K562 (cell line): ENCODE measurements around the gene PDHB. TPM values are rescaled to one million over a fixed set of nuclear protein-coding genes. Genes with fewer than 3 reads are reported as not detected.
A peak's percentile ranks its signal among the peaks of the same experiment; 100 is the strongest.

Source experiments
- CCNT2 ChIP-seq: IDR thresholded peaks from 2 replicates; pipeline ENCODE4 v1.6.1; 2011; ENCODE audit warnings: borderline replicate concordance, low read depth, mild to moderate bottlenecking, moderate library complexity, mixed read lengths, low read length; ENCODE audit not compliant: insufficient read length; ENCODE audit errors: extremely low read depth
- EP400 ChIP-seq: fragments of 450-650 bp; IDR thresholded peaks from 2 replicates; pipeline ENCODE4 v1.6.1; 2017; ENCODE audit warnings: antibody characterized with exemption, mild to moderate bottlenecking, moderate library complexity
- ETV5 ChIP-seq: sonication (generic); formaldehyde crosslinking; IDR thresholded peaks from 2 replicates; pipeline ENCODE4 v1.4.0; 2020; ENCODE audit warnings: low read depth, mild to moderate bottlenecking, missing genetic modification reagents
- HNRNPL ChIP-seq: fragments of 200-400 bp; formaldehyde crosslinking; IDR thresholded peaks from 2 replicates; pipeline ENCODE4 v1.6.1; 2017; ENCODE audit warnings: low read depth, mild to moderate bottlenecking, low read length
- IFI16 ChIP-seq: fragments of 250-450 bp; sonication (Bioruptor Pico); IDR thresholded peaks from 2 replicates; pipeline ENCODE4 v2.1.2; 2022; ENCODE audit warnings: mild to moderate bottlenecking, inconsistent platforms
- POLR2AphosphoS5 ChIP-seq: IDR thresholded peaks from 2 replicates; pipeline ENCODE4 v1.6.1; 2011; ENCODE audit warnings: mild to moderate bottlenecking, low read depth, low read length, moderate library complexity; ENCODE audit not compliant: control insufficient read depth, insufficient read depth
- SMARCB1 ChIP-seq: IDR thresholded peaks from 2 replicates; pipeline ENCODE4 v1.6.1; 2011; ENCODE audit warnings: improper control_type of control experiment, low read depth; ENCODE audit not compliant: insufficient read length
- YBX1 ChIP-seq: fragments of 450-650 bp; IDR thresholded peaks from 2 replicates; pipeline ENCODE4 v1.7.1; 2016; ENCODE audit warnings: mild to moderate bottlenecking
- polyA plus RNA-seq, 8 experiments: library from polyadenylated mRNA; depleted of rRNA in 4 of 8; stranded (reverse) in 5 of 8; unstranded in 3 of 8; fragments of >200 nt; fragmentation: Nextera tagmentation in 2 of 8; fragmentation: Illumina TruSeq in 1 of 8; extraction: Ambion mirVana in 2 of 8; extraction: Trizol in 1 of 8; gene quantifications; 2 replicates each; pipeline versions ENCODE4 v1.2.1 to v1.2.3, GENCODE V29; 2011 to 2014; ENCODE audit warnings: inconsistent platforms in 1 of 8, missing spikeins in 1 of 8
- total RNA-seq, 7 experiments: library from RNA; depleted of rRNA in 6 of 7; stranded (reverse); fragments of >200 nt in 6 of 7; fragmentation: Illumina TruSeq in 2 of 7; extraction: Trizol in 2 of 7; gene quantifications; 2 replicates each; pipeline versions ENCODE4 v1.2.1 to v1.2.3, GENCODE V29; 2011 to 2021; ENCODE audit warnings: low replicate concordance in 1 of 7
- TF ChIP-seq, protein P1 (sequence below): sonication (generic); formaldehyde crosslinking; IDR thresholded peaks from 2 replicates; pipeline ENCODE4 v1.8.1; 2023; ENCODE audit warnings: mild to moderate bottlenecking, missing genetic modification reagents, moderate library complexity
- TF ChIP-seq, protein P2 (sequence below), 3 experiments: fragments of 200-800 bp in 1 of 3; fragments of 250-450 bp in 1 of 3; fragments of 450-650 bp in 1 of 3; sonication (Bioruptor Pico) in 1 of 3; sonication (Bioruptor generic) in 1 of 3; formaldehyde crosslinking in 1 of 3; IDR thresholded peaks; 2 replicates each; pipeline versions ENCODE4 v1.6.1 to v1.8.0; 2016 to 2022; ENCODE audit warnings: mild to moderate bottlenecking in 2 of 3, missing genetic modification characterization in 2 of 3, missing compliant biosample characterization in 1 of 3, moderate library complexity in 1 of 3
- TF ChIP-seq, protein P3 (sequence below): fragments of 450-650 bp; IDR thresholded peaks from 2 replicates; pipeline ENCODE4 v1.6.1; 2016
- TF ChIP-seq, protein P4 (sequence below): sonication (generic); formaldehyde crosslinking; IDR thresholded peaks from 2 replicates; pipeline ENCODE4 v1.8.1; 2023; ENCODE audit warnings: missing genetic modification reagents, mild to moderate bottlenecking, borderline replicate concordance
- TF ChIP-seq, protein P5 (sequence below): IDR thresholded peaks from 2 replicates; pipeline ENCODE4 v1.6.1; 2016; ENCODE audit warnings: missing genetic modification characterization, missing compliant biosample characterization

PDHB gene
- total and polyA plus RNA-seq, 9 of the 15 experiments (the other 6 are each of a cell fraction or from before 2014, with no cell fraction given) = 51.2 to 178 (median 85.2) TPM

DNA sequence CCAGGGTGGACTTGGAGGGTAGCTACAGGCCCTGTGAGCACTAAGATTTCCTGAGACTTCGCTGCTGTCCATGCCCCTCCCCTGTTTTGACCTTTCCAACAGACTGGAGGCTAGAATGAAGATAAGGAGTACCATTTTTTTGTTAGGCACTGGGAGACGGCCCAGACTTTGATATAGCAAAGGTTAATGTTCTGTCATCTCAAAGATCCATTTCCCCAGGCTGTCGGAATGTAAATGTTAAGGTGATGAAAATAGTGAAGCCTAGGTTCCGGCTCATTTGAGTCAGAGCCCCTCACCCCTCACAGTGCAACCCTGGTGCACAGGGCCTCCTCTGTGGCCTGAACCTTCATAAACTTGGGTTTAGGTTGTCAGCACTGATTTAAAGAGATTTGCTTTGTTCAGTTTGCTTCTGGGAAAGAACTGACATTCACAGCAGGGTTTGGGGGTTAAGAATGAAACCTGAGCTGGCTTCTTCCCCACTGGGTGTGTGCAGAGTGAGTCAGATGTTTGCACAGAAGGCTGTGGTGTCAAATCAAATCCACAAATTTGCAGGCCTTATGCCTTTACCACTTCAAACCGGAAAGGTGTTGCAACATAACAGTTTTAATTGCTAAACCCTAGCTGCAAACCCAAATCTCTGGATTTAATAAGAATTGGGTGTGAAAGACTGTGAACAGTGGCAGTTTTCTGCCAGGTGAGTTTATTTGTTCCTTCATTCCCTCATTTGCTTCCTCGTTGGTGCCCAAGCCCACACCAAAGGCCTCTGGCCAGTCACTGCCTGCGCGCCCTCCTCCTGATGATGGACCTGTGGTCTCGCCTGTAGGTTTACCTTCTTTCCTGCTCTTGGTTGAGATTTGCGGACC, 37.6 kb upstream of the PDHB start (continued):
- TF ChIP-seq, protein P1, sequence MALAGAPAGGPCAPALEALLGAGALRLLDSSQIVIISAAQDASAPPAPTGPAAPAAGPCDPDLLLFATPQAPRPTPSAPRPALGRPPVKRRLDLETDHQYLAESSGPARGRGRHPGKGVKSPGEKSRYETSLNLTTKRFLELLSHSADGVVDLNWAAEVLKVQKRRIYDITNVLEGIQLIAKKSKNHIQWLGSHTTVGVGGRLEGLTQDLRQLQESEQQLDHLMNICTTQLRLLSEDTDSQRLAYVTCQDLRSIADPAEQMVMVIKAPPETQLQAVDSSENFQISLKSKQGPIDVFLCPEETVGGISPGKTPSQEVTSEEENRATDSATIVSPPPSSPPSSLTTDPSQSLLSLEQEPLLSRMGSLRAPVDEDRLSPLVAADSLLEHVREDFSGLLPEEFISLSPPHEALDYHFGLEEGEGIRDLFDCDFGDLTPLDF (CRISPR knock-in tag) = no peak
- TF ChIP-seq POLR2AphosphoS5 = no peak
- TF ChIP-seq, protein P2, sequence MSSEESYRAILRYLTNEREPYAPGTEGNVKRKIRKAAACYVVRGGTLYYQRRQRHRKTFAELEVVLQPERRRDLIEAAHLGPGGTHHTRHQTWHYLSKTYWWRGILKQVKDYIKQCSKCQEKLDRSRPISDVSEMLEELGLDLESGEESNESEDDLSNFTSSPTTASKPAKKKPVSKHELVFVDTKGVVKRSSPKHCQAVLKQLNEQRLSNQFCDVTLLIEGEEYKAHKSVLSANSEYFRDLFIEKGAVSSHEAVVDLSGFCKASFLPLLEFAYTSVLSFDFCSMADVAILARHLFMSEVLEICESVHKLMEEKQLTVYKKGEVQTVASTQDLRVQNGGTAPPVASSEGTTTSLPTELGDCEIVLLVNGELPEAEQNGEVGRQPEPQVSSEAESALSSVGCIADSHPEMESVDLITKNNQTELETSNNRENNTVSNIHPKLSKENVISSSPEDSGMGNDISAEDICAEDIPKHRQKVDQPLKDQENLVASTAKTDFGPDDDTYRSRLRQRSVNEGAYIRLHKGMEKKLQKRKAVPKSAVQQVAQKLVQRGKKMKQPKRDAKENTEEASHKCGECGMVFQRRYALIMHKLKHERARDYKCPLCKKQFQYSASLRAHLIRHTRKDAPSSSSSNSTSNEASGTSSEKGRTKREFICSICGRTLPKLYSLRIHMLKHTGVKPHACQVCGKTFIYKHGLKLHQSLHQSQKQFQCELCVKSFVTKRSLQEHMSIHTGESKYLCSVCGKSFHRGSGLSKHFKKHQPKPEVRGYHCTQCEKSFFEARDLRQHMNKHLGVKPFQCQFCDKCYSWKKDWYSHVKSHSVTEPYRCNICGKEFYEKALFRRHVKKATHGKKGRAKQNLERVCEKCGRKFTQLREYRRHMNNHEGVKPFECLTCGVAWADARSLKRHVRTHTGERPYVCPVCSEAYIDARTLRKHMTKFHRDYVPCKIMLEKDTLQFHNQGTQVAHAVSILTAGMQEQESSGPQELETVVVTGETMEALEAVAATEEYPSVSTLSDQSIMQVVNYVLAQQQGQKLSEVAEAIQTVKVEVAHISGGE (CRISPR knock-in tag; IDR thresholded peaks at IDR 0.05) = no peak
- no peak for TF ChIP-seq HNRNPL
- TF ChIP-seq EP400 = no peak
- TF ChIP-seq, protein P3, sequence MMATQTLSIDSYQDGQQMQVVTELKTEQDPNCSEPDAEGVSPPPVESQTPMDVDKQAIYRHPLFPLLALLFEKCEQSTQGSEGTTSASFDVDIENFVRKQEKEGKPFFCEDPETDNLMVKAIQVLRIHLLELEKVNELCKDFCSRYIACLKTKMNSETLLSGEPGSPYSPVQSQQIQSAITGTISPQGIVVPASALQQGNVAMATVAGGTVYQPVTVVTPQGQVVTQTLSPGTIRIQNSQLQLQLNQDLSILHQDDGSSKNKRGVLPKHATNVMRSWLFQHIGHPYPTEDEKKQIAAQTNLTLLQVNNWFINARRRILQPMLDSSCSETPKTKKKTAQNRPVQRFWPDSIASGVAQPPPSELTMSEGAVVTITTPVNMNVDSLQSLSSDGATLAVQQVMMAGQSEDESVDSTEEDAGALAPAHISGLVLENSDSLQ = peak; percentile 40
- TF ChIP-seq ETV5 (CRISPR knock-in tag) = no peak
- peak; percentile 48 for TF ChIP-seq CCNT2
- TF ChIP-seq, protein P4, sequence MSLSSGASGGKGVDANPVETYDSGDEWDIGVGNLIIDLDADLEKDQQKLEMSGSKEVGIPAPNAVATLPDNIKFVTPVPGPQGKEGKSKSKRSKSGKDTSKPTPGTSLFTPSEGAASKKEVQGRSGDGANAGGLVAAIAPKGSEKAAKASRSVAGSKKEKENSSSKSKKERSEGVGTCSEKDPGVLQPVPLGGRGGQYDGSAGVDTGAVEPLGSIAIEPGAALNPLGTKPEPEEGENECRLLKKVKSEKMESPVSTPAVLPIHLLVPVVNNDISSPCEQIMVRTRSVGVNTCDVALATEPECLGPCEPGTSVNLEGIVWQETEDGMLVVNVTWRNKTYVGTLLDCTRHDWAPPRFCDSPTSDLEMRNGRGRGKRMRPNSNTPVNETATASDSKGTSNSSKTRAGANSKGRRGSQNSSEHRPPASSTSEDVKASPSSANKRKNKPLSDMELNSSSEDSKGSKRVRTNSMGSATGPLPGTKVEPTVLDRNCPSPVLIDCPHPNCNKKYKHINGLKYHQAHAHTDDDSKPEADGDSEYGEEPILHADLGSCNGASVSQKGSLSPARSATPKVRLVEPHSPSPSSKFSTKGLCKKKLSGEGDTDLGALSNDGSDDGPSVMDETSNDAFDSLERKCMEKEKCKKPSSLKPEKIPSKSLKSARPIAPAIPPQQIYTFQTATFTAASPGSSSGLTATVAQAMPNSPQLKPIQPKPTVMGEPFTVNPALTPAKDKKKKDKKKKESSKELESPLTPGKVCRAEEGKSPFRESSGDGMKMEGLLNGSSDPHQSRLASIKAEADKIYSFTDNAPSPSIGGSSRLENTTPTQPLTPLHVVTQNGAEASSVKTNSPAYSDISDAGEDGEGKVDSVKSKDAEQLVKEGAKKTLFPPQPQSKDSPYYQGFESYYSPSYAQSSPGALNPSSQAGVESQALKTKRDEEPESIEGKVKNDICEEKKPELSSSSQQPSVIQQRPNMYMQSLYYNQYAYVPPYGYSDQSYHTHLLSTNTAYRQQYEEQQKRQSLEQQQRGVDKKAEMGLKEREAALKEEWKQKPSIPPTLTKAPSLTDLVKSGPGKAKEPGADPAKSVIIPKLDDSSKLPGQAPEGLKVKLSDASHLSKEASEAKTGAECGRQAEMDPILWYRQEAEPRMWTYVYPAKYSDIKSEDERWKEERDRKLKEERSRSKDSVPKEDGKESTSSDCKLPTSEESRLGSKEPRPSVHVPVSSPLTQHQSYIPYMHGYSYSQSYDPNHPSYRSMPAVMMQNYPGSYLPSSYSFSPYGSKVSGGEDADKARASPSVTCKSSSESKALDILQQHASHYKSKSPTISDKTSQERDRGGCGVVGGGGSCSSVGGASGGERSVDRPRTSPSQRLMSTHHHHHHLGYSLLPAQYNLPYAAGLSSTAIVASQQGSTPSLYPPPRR = no peak
- no peak for TF ChIP-seq YBX1
- TF ChIP-seq SMARCB1 = no peak
- TF ChIP-seq, protein P5, sequence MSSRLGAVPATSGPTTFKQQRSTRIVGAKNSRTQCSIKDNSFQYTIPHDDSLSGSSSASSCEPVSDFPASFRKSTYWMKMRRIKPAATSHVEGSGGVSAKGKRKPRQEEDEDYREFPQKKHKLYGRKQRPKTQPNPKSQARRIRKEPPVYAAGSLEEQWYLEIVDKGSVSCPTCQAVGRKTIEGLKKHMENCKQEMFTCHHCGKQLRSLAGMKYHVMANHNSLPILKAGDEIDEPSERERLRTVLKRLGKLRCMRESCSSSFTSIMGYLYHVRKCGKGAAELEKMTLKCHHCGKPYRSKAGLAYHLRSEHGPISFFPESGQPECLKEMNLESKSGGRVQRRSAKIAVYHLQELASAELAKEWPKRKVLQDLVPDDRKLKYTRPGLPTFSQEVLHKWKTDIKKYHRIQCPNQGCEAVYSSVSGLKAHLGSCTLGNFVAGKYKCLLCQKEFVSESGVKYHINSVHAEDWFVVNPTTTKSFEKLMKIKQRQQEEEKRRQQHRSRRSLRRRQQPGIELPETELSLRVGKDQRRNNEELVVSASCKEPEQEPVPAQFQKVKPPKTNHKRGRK (tag) = no peak
- no peak for TF ChIP-seq IFI16 (CRISPR knock-in tag)
